HepG2 (cell line): ENCODE measurements around the gene TPPP2. TPM values are rescaled to one million over a fixed set of nuclear protein-coding genes. Genes with fewer than 3 reads are reported as not detected.

Experiments
- CEBPG ChIP-seq: IDR thresholded peaks from 2 replicates; pipeline ENCODE4 v1.6.1; 2016
- DNMT1 ChIP-seq: sonication (generic); formaldehyde crosslinking; IDR thresholded peaks from 2 replicates; pipeline ENCODE4 v1.5.1; 2020; ENCODE audit warnings: mild to moderate bottlenecking, missing genetic modification reagents
- DZIP1 ChIP-seq: sonication (generic); formaldehyde crosslinking; IDR thresholded peaks from 2 replicates; pipeline ENCODE4 v1.5.0; 2020; ENCODE audit warnings: mild to moderate bottlenecking, missing genetic modification reagents
- ELF3 ChIP-seq: IDR thresholded peaks from 2 replicates; pipeline ENCODE4 v1.6.1; 2016; ENCODE audit warnings: missing genetic modification reagents, missing compliant biosample characterization
- HMGXB3 ChIP-seq: sonication (generic); formaldehyde crosslinking; IDR thresholded peaks from 2 replicates; pipeline ENCODE4 v1.4.0; 2020; ENCODE audit warnings: missing genetic modification reagents, borderline replicate concordance
- HNF1B ChIP-seq: sonication (generic); formaldehyde crosslinking; IDR thresholded peaks from 2 replicates; pipeline ENCODE4 v1.5.1; 2020; ENCODE audit warnings: mild to moderate bottlenecking, moderate library complexity, missing genetic modification reagents
- HNF4G ChIP-seq, 2 experiments: sonication (generic) in 1 of 2; formaldehyde crosslinking in 1 of 2; IDR thresholded peaks; 2 replicates each; pipeline versions ENCODE4 v1.4.0 to v1.6.1; 2011 to 2020; ENCODE audit warnings: borderline replicate concordance in 2 of 2, low read depth in 2 of 2, mild to moderate bottlenecking in 2 of 2, low read length in 1 of 2, missing genetic modification reagents in 1 of 2, moderate library complexity in 1 of 2
- HNRNPH1 ChIP-seq: fragments of 200-400 bp; formaldehyde crosslinking; optimal IDR thresholded peaks from 2 replicates; pipeline ENCODE3; 2017; ENCODE audit warnings: mild to moderate bottlenecking, low read depth, low read length
- KAT7 ChIP-seq: IDR thresholded peaks from 2 replicates; pipeline ENCODE4 v1.6.1; 2018; ENCODE audit warnings: borderline replicate concordance, missing compliant biosample characterization
- LBX2 ChIP-seq: sonication (generic); formaldehyde crosslinking; IDR thresholded peaks from 2 replicates; pipeline ENCODE4 v1.5.0; 2020; ENCODE audit warnings: missing genetic modification reagents, mild to moderate bottlenecking, borderline replicate concordance
- NCOA1 ChIP-seq: sonication (generic); formaldehyde crosslinking; IDR thresholded peaks from 2 replicates; pipeline ENCODE4 v1.9.0; 2021; ENCODE audit warnings: missing genetic modification reagents
- SP4 ChIP-seq: sonication (generic); formaldehyde crosslinking; IDR thresholded peaks from 2 replicates; pipeline ENCODE4 v1.8.1; 2023; ENCODE audit warnings: mild to moderate bottlenecking, missing genetic modification reagents
- ZBTB14 ChIP-seq: sonication (generic); formaldehyde crosslinking; IDR thresholded peaks from 2 replicates; pipeline ENCODE4 v1.4.0; 2020; ENCODE audit warnings: missing genetic modification reagents
- ZNF432 ChIP-seq: sonication (generic); formaldehyde crosslinking; IDR thresholded peaks from 2 replicates; pipeline ENCODE4 v1.5.0; 2020; ENCODE audit warnings: missing genetic modification reagents, mild to moderate bottlenecking, borderline replicate concordance
- ZNF773 ChIP-seq: sonication (generic); formaldehyde crosslinking; IDR thresholded peaks from 2 replicates; pipeline ENCODE4 v1.4.0; 2020; ENCODE audit warnings: missing genetic modification reagents, borderline replicate concordance
- ZNF816 ChIP-seq: sonication (generic); formaldehyde crosslinking; IDR thresholded peaks from 2 replicates; pipeline ENCODE4 v1.8.0; 2022; ENCODE audit warnings: missing genetic modification reagents, mild to moderate bottlenecking, borderline replicate concordance
- ZNF883 ChIP-seq: sonication (generic); formaldehyde crosslinking; IDR thresholded peaks from 2 replicates; pipeline ENCODE4 v1.5.1; 2020; ENCODE audit warnings: mild to moderate bottlenecking, missing genetic modification reagents; ENCODE audit errors: not compliant biosample characterization
- polyA plus RNA-seq, 8 experiments: library from polyadenylated mRNA; depleted of rRNA in 3 of 8; stranded (reverse) in 7 of 8; unstranded in 1 of 8; fragments of >200 nt; fragmentation: Illumina TruSeq in 4 of 8; extraction: Trizol in 4 of 8; gene quantifications; 2 replicates each; pipeline versions ENCODE4 v1.2.1 to v1.2.3, GENCODE V29; 2011 to 2016; ENCODE audit warnings: low read depth in 4 of 8, missing spikeins in 1 of 8, mixed read lengths in 1 of 8; ENCODE audit not compliant: insufficient read depth in 1 of 8
- total RNA-seq, 5 experiments: library from RNA; depleted of rRNA; stranded (reverse); fragments of >200 nt; fragmentation: Illumina TruSeq; extraction: Trizol; gene quantifications; 2 replicates each; pipeline ENCODE4 v1.2.3, GENCODE V29; 2016; ENCODE audit warnings: low read depth in 1 of 5

TPPP2 gene
- total and polyA plus RNA-seq, 2 of the 13 experiments (the other 11 are each of a cell fraction or from before 2014, with no cell fraction given) = 0.58 to 4.2 TPM

GRCh38 chr14:20989787-20990600, 40.0 kb upstream of the TPPP2 start, which contains the start of gene METTL17 (continued):
- no peak for TF ChIP-seq ZBTB14 (CRISPR knock-in tag)
- no peak for TF ChIP-seq DNMT1 (CRISPR knock-in tag)
- TF ChIP-seq ZNF773 (CRISPR knock-in tag) = no peak; the same call in 1 of the 2 replicates
- no peak for TF ChIP-seq ZNF816 (CRISPR knock-in tag)
- TF ChIP-seq HNF1B = peak; percentile 81
- no peak for TF ChIP-seq ZNF432 (CRISPR knock-in tag)
- TF ChIP-seq KAT7 = no peak; the same call in 1 of the 2 replicates
- TF ChIP-seq CEBPG = peak; percentile 29; the same call in 1 of the 2 replicates
- 0 out of 2 replicates have a peak, but pooled peaks have one; percentile 27 for TF ChIP-seq DZIP1
- no peak for TF ChIP-seq HNF4G (IDR thresholded peaks at IDR 0.05; ENCODE audit: borderline replicate concordance, low read depth, low read length)
- peak; percentile 38; the same call in 1 of the 2 replicates for TF ChIP-seq HNF4G (CRISPR knock-in tag; IDR thresholded peaks at IDR 0.05; ENCODE audit: borderline replicate concordance, low read depth)
- TF ChIP-seq ZNF883 (CRISPR knock-in tag) = peak; percentile 68
- no peak for TF ChIP-seq LBX2 (CRISPR knock-in tag)
- TF ChIP-seq NCOA1 (CRISPR knock-in tag) = peak; percentile 91
- peak; percentile 82 for TF ChIP-seq ELF3 (CRISPR knock-in tag)
- TF ChIP-seq HMGXB3 = peak; percentile 99
- no peak for TF ChIP-seq HNRNPH1
- peak; percentile 77 for TF ChIP-seq SP4
